Measurements from ENCODE around the gene C7orf33.

Gene C7orf33

GRCh38 chr7:148630078-148630477 lies 39.5 kb downstream of the C7orf33 start:
- DNase-seq, result no peak

DNA sequence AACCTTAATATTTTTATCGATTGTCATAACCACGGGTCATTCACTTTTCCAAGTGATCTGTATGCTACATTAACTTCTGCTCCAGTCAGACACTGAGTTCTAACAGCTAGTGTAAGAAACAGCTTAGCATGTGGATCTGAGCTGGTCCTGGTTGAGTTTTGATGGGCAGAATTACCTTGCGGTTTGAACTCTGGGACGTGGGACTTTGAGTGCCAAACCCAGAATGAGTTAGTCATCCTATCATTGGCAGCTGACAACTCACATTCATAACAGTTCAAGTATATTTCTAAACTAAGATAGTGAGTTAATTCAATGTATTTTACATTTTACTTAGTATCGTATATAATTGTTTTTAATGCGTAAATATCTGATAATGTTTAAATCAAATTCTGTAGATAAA lies 43.2 kb downstream of the C7orf33 start:
- DNase-seq, result no peak

DNA sequence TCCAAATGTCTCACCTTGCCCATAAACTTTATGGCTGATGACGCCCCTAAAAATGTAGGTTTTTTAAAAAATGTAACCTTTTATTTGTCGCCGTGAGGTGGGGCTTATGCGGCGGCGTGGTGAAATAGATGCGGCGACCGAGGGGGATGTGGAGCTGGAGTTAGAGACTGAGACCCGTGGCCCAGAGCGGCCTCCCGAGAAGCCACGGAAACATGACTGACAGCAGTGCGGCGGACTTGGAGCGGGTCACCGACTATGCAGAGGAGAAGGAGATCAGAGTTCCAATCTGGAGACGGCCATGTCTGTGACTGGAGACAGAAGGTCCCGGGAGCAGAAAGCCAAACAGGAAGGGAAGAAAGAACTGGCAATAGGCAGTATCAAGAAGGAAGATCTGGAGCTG lies 46.5 kb downstream of the C7orf33 start:
- no peak for DNase-seq

- no peak for DNase-seq
Measured at GRCh38 chr7:148645898-148646297, 55.3 kb downstream of the C7orf33 start.

DNA sequence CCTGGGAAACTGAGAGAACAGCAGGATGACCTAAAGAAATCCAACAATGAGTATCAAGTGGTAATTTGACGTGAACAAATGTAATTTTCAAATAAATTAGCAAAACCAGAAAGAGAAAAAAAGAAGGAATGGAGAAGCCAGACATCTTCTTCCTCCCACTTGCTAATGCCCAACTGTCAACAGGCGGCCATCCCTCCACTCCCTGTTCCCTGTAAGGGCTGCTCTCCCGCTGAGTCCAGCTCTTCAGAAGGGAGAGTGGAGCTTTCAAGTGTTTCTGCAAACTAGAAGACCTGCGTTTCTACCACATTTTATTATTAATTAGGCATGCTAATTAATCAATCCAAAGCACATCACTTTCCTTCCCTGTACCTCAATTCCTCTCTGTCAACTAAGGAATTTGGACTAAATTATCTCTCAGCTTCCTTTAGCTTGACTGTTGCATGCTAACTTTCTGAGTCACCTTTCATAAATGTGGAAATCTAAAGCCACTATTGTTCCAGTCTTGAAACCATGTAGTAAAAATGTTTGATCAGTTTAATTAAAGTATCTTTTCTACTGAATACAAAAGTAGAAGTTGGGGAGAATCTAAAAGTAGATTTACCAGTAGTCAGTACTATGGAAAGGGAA lies 59.8 kb downstream of the C7orf33 start:
- DNase-seq, result no peak

- no peak for DNase-seq
Measured at GRCh38 chr7:148652773-148653172, 62.2 kb downstream of the C7orf33 start.

DNA sequence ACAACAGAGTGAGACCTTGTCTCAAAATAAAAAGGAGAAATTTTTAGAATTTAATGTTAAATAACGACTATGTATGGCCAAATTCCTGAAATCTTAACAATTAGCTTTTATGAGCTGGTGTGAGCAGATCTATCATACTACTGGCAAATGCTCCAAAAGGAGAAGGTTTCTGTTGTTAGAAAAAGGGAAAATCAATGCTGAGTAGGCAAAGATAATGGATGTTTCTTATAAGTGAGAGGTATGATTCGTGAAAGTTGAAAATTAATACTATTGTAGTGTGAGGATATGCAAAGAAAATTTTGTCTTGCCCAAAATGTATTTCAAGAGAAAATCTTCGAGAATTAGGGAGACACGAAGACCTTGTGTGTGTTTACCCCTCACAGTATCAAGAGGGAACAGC lies 67.4 kb downstream of the C7orf33 start:
- DNase-seq, result no peak

GRCh38 chr7:148661471-148661870 lies 70.9 kb downstream of the C7orf33 start:
- no peak for DNase-seq

- DNase-seq, result no peak
Measured at GRCh38 chr7:148662646-148663045, 72.1 kb downstream of the C7orf33 start.

- no peak for DNase-seq
Measured at GRCh38 chr7:148664324-148664723, 73.8 kb downstream of the C7orf33 start.

GRCh38 chr7:148665221-148665620 lies 74.7 kb downstream of the C7orf33 start:
- no peak for DNase-seq

Measured in NCI-H2171 (cell line).